GM18526 (cell line): ENCODE measurements around the gene CLCA1.

ENCODE experiments used
- POLR2A ChIP-seq: IDR thresholded peaks from 3 replicates; pipeline ENCODE4 v1.6.1; 2011; ENCODE audit not compliant: insufficient read length; ENCODE audit errors: extremely low read depth

Gene CLCA1

GRCh38 chr1:86515597-86515996 is 46.9 kb downstream of the CLCA1 start:
- TF ChIP-seq POLR2A = no peak

- no peak for TF ChIP-seq POLR2A
These were observed 47.6 kb downstream of the CLCA1 start for GRCh38 chr1:86516335-86516734.

GRCh38 chr1:86517336-86517735 is 48.6 kb downstream of the CLCA1 start:
- no peak for TF ChIP-seq POLR2A

- no peak for TF ChIP-seq POLR2A
These were observed 52.2 kb downstream of the CLCA1 start for GRCh38 chr1:86520789-86521521.

GRCh38 chr1:86521522-86521891 is 52.8 kb downstream of the CLCA1 start:
- TF ChIP-seq POLR2A = no peak

- TF ChIP-seq POLR2A = no peak
These were observed 53.5 kb downstream of the CLCA1 start for GRCh38 chr1:86522240-86522639.

- TF ChIP-seq POLR2A = no peak
These were observed 55.1 kb downstream of the CLCA1 start for GRCh38 chr1:86523670-86524354.

GRCh38 chr1:86527306-86527705 is 58.6 kb downstream of the CLCA1 start:
- no peak for TF ChIP-seq POLR2A

GRCh38 chr1:86530211-86530845 is 61.6 kb downstream of the CLCA1 start:
- no peak for TF ChIP-seq POLR2A

GRCh38 chr1:86537928-86538695 is 69.4 kb downstream of the CLCA1 start:
- no peak for TF ChIP-seq POLR2A

GRCh38 chr1:86538775-86539174 is 70.0 kb downstream of the CLCA1 start:
- no peak for TF ChIP-seq POLR2A

- no peak for TF ChIP-seq POLR2A
These were observed 73.1 kb downstream of the CLCA1 start for GRCh38 chr1:86541859-86542258.

- TF ChIP-seq POLR2A = no peak
These were observed 73.9 kb downstream of the CLCA1 start for GRCh38 chr1:86542631-86543030.

- TF ChIP-seq POLR2A = no peak
These were observed 78.1 kb downstream of the CLCA1 start, which contains the start of gene CLCA4 for GRCh38 chr1:86546787-86547221. TSS of gene CLCA4 (plus strand) at chr1:86547078. CDS start at chr1:86547120, 42 bp downstream.

- no peak for TF ChIP-seq POLR2A
These were observed 80.1 kb downstream of the CLCA1 start for GRCh38 chr1:86548839-86549238.
